Stromal cell of bone marrow (primary cell): ENCODE results near the gene ZNHIT2.
"Not testable (repeated sequence)": the region's sequence is repeated elsewhere in the genome, so short reads cannot be mapped to it uniquely, and the experiment has no call there.

Experiments used
- DNase-seq: peaks from one replicate; pipeline ENCODE4 v3.0.0-alpha.2; 2012; ENCODE audit warnings: low read depth

The ZNHIT2 gene

GRCh38 chr11:65119670-65119995 lies 2.1 kb upstream of the ZNHIT2 start:
- DNase-seq = no peak

DNA sequence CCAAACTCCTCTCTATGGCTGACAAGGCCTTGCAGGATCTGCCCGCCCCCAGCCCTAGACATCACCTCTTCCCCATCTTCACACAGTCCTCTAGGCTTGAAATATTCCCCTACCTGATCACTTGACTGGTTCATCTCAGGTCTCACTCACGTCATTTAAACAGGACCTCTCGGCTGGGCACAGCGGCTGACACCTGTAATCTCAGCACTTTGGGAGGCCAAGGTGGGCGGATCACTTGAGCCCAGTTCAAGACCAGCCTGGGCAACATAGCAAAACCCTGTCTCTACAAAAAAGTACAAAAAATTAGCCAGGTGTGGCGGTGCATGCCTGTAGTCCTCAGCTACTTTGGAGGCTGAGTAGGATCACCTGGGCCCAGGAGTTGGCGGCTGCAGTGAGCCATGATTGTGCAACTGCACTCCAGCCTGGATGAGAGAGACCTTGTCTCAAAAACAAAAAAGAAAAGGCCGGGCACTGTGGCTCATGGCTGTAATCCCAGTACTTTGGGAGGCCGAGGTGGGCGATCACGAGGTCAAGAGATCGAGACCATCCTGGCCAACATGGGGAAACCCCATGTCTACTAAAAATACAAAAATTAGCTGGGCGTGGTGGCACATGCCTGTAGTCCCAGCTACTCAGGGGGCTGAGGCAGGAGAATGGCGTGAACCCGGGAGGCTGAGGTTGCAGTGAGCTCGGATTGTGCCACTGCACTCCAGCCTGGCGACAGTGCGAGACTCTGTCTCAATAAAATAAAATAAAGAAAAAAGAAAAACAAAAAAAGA lies 1.6 kb upstream of the ZNHIT2 start:
- DNase-seq = not testable (repeated sequence)

DNA sequence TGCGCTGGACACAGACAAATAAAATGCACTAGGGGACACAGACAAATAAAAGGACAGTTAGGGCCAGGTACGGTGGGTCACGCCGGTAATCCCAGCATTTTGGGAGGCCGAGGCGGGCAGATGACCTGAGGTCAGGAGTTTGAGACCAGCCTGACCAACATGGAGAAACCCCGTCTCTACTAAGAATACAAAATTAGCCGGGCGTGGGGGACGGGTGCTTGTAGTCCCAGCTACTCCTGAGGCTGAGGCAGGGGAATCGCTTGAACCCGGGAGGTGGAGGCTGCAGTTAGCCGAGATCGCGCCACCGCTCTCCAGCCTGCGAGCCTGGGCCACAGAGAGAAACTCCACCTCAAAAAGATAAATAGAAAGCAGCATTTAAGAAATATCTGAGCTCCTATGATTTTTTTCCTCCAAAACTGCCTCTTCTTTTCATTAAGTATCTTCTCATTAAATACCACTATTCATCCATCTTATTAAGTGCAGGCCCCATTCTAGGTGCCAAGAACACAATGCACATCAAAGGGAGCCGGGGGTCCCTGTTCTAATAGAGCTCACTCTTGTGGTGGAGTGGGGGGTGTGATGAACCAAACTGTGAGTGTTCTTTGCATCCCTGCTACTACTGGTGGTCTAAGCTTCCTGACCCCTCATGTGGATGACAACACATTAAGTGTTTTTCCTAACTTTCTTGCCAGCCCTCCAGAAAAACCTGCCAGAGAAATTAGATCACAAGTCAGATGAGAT lies 766 bp upstream of the ZNHIT2 start:
- DNase-seq = no peak

GRCh38 chr11:65116370-65117205 lies 913 bp downstream of the ZNHIT2 start:
- no peak for DNase-seq

- DNase-seq = no peak
Observed at GRCh38 chr11:65115361-65116082, 2.0 kb downstream of the ZNHIT2 start.

DNA sequence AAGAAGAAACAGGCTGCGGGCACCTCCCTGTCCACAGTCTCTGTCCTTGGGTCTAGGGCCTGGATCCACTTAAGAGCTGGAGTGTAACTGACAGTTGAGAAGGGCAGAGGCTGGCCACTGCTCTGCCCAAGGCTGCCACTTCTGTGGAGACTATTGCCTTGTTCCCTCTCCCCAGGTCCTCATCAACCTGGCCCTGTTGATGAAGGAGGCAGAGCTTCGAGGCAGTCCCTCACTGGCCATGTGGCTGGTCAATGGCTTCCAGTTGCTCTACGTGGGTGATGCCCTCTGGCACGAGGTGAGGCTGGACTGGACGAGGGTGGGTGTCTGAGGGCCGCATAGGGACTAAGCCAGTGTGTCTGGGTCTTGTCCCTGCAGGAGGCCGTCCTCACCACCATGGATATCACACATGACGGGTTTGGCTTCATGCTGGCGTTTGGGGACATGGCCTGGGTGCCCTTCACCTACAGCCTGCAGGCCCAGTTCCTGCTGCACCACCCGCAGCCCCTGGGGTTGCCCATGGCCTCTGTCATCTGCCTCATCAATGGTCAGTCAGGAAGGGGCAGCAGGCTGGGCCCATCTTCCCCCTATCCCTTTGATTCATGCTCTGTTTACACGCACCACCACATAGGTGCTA lies 2.8 kb downstream of the ZNHIT2 start:
- no peak for DNase-seq

- DNase-seq = no peak
Observed at GRCh38 chr11:65113839-65114238, 3.7 kb downstream of the ZNHIT2 start.

GRCh38 chr11:65113361-65113756 lies 4.1 kb downstream of the ZNHIT2 start:
- no peak for DNase-seq

GRCh38 chr11:65112546-65113360 lies 4.7 kb downstream of the ZNHIT2 start:
- DNase-seq = no peak

GRCh38 chr11:65111744-65112545 lies 5.6 kb downstream of the ZNHIT2 start, which contains the start of gene TM7SF2:
TSS of gene TM7SF2 (plus strand) at chr11:65111872. CDS start at chr11:65112016, 144 bp downstream.
- DNase-seq = peak; percentile 84

DNA sequence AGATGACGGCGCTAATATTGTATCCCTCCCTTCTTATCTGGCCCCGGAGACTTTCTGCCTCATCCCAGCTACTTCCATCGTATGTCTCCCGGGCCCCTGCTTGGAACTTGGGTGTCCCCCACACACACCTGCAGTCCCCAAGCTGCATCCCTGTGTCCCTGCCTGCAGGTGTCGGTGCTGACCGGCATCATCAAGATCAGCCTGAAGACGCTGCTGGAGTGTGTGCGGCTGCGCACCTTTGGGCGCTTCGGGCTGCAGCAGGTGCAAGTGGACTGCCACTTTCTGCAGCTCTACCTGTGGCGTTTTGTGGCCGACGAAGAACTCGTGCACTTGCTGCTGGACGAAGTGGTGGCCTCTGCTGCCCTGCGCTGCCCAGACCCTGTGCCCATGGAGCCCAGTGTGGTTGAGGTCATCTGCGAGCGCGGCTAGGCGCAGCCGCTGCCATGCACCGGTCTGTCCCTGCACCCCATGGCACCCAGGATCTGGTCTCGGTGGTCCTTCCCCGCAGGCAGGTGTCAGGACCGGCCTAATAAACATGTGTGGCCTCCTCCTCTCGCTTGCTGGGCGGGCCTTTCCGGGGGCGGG lies 6.2 kb downstream of the ZNHIT2 start:
- no peak for DNase-seq

DNA sequence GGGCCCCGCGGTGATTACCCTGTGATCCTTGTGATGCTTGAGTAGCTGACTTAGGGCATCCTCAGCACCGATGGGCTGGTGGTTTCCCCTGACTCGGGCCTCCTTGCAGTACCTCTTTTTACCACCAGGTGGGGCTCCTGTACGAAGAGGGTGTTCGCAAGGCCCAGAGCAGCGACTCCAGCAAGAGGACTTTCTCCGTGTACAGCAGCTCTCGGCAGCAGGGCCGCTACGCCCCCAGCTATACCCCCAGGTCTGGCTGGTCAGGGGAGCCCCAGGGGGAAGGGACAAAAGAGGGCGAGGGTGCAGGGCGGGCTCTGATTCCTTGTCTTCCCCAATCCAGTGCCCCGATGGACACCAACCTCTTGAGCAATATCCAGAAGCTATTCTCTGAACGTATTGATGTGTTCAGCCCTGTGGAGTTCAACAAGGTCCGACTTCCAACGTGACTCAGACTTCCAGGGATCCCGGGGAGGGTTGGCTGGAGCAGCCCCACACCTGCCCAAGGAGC lies 7.1 kb downstream of the ZNHIT2 start:
- DNase-seq = peak; percentile 54

GRCh38 chr11:65109231-65110198 lies 8.0 kb downstream of the ZNHIT2 start:
- DNase-seq = no peak

GRCh38 chr11:65108469-65109123 lies 8.9 kb downstream of the ZNHIT2 start:
- no peak for DNase-seq

DNA sequence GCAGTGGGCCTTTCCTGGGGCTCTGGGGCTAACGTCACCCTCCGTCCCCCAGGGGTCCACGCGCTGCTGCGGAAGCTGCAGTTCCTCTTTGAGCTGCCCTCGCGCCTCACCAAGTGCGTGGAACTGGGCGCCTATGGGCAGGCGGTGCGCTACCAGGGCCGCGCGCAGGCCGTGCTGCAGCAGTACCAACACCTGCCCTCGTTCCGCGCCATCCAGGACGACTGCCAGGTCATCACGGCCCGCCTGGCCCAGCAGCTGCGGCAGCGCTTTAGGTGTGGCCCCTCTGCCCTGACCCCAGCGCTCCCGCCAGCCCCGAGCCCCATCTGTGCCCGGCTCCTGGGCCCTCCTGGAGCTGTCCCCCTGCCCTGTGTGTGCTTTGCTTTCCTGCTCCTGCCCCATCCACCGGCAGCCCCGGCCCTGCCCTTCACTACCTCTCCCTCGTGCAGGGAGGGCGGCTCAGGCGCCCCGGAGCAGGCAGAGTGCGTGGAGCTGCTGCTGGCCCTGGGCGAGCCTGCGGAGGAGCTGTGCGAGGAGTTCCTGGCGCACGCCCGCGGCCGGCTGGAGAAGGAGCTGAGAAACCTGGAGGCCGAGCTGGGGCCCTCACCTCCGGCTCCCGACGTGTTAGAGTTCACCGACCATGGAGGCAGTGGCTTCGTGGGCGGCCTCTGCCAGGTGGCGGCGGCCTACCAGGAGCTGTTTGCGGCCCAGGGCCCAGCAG lies 9.6 kb downstream of the ZNHIT2 start:
- DNase-seq = no peak

DNA sequence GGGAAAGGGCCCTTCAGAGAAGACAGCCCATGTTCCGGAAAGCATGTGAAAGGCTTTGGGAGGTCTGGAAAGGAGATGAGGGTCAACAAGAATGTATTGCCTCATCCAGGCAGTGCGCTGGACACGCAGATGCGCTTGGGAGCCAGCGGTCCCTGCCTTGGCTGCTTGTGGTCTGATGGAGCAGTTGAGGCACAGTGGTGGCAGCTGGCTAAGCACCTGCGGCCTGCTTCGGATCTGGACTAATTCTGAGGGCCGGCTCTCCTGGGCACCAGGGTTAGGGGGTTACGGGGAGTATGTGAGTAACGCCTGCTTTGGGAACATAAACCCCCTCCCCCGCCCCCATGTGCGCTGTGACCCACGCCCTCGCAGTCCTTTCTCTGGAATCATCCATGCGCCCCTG lies 10.4 kb downstream of the ZNHIT2 start:
- no peak for DNase-seq

- DNase-seq = no peak
Observed at GRCh38 chr11:65104628-65105027, 12.9 kb downstream of the ZNHIT2 start.
